Testis (tissue), 3 donors: ENCODE results near the gene CACNA1S. TPM values are rescaled to one million over a fixed set of nuclear protein-coding genes. Genes with fewer than 3 reads are reported as not detected.
A peak's percentile ranks its signal among the peaks of the same experiment; 100 is the strongest.

Experiments used
- DNase-seq: peaks from one replicate; pipeline ENCODE4 v3.0.0-alpha.2; 2019
- H3K27ac ChIP-seq, 2 donors: fragments of 200-600 bp; sonication (generic); one replicate each; pipeline ENCODE4 v1.5.1; 2019
- H3K27me3 ChIP-seq: fragments of 200-600 bp; sonication (generic); one replicate; pipeline ENCODE4 v1.5.1; 2019
- H3K36me3 ChIP-seq: fragments of 200-600 bp; sonication (generic); one replicate; pipeline ENCODE4 v1.5.1; 2017; ENCODE audit warnings: low read depth; ENCODE audit errors: missing control alignments
- H3K4me1 ChIP-seq: fragments of 200-600 bp; sonication (generic); one replicate; pipeline ENCODE4 v1.5.1; 2019
- H3K4me3 ChIP-seq, 2 donors: fragments of 200-600 bp; sonication (generic); one replicate each; pipeline ENCODE4 v1.5.1; 2017 to 2019
- H3K9me3 ChIP-seq: fragments of 200-600 bp; sonication (generic); one replicate; pipeline ENCODE4 v1.5.1; 2017
- POLR2A ChIP-seq: fragments of 450-650 bp; IDR thresholded peaks from one replicate; pipeline ENCODE4 v1.6.1; 2017; ENCODE audit warnings: antibody characterized with exemption, mild to moderate bottlenecking, moderate library complexity
- WGBS, 2 donors: methylation state at CpG; one replicate each; pipeline ENCODE4 v1.1.5; 2018; 5-methylcytosine and 5-hydroxymethylcytosine counted together
- intact Hi-C: fragments of 100-400 bp; cut with DNase I; formaldehyde crosslinking; loops from one replicate; pipeline ENCODE4 v1.15.1; 2023; ENCODE audit warnings: low total_unique reads
- polyA plus RNA-seq: library from polyadenylated mRNA; stranded (reverse); fragments of 350-450 nt; fragmentation: Illumina TruSeq; extraction: RNeasy Lipid Tissue Mini Kit (QIAGEN cat#74804); gene quantifications from one replicate; pipeline ENCODE4 v1.2.3, GENCODE V29; 2014; ENCODE audit warnings: low read depth, low replicate concordance; ENCODE audit not compliant: insufficient read depth
- total RNA-seq, 2 donors: library from RNA; depleted of rRNA; stranded (reverse); fragments of >200 nt; gene quantifications; one replicate each; pipeline ENCODE4 v1.2.3, GENCODE V29; 2016
- TF ChIP-seq, protein P1 (sequence below), 3 experiments: fragments of 450-650 bp in 2 of 3; fragments of 200-600 bp in 1 of 3; sonication (generic) in 1 of 3; IDR thresholded peaks; one replicate each; pipeline ENCODE4 v1.5.1; 2016 to 2019; ENCODE audit warnings: antibody characterized with exemption in 3 of 3, mild to moderate bottlenecking in 2 of 3, moderate library complexity in 1 of 3

Gene CACNA1S
- total and polyA plus RNA-seq, 3 donors from 2014 or later, result 0.08 to 0.87 (median 0.12) TPM

DNA sequence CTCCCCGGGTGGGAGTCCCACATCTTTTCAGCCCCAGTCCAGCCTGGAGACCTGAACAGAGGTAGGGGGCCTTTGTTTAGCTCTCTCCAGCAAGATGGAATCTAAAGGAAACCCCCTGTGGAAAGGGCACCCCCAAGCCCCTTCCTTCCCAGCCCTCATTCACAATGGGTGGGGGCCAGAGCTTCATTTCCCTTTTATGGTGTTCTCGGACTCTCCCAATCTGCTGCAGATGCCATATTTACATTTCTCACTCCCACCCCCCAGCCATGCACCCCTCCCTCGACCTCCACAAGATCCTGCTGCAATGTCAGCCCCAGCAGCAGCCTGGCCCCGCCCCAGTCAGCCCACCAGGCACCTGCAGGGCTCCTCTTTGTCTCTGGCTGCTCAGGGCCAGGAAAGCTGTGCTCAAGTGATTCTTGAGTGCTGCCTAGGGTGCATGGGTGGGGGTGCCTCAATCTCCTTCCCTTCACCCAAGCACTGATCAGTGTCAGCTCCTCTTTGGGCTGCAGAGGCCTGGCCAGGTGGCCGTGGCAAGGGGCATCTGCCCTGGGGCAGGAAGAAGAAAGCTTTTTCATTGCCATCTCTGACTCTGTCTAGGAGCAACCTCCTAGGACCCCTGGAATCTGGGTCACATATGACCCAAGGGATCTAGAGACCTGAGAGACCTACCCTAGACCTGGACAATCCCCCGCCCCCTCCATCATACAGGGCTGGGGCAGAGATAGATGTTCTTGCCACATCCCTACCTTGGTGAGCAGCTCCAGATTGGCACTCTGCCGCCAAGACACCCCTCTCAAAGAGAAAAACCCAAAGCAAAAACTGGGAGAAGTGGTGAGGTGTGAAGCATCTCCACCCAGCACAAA, 90.4 kb downstream of the CACNA1S start:
- 78 to 91% methylated on average over 7 of the region's 7 CpGs for WGBS, 2 donors
- Histone ChIP-seq H3K27me3 (no peaks in the 10 kb centered on the region), H3K36me3 (no peaks in the 10 kb centered on the region), H3K9me3 (no peaks in the 10 kb centered on the region), H3K4me3 (no peak overlapping the region), H3K4me1 (peaks cover 7% of the 10 kb centered on the region), H3K27ac (no peak overlapping the region)
- no peak for DNase-seq
- intact Hi-C loops, result no loop called here
- TF ChIP-seq, protein P1, sequence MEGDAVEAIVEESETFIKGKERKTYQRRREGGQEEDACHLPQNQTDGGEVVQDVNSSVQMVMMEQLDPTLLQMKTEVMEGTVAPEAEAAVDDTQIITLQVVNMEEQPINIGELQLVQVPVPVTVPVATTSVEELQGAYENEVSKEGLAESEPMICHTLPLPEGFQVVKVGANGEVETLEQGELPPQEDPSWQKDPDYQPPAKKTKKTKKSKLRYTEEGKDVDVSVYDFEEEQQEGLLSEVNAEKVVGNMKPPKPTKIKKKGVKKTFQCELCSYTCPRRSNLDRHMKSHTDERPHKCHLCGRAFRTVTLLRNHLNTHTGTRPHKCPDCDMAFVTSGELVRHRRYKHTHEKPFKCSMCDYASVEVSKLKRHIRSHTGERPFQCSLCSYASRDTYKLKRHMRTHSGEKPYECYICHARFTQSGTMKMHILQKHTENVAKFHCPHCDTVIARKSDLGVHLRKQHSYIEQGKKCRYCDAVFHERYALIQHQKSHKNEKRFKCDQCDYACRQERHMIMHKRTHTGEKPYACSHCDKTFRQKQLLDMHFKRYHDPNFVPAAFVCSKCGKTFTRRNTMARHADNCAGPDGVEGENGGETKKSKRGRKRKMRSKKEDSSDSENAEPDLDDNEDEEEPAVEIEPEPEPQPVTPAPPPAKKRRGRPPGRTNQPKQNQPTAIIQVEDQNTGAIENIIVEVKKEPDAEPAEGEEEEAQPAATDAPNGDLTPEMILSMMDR (IDR thresholded peaks at IDR 0.05), result no peak
- TF ChIP-seq POLR2A, result no peak

DNA sequence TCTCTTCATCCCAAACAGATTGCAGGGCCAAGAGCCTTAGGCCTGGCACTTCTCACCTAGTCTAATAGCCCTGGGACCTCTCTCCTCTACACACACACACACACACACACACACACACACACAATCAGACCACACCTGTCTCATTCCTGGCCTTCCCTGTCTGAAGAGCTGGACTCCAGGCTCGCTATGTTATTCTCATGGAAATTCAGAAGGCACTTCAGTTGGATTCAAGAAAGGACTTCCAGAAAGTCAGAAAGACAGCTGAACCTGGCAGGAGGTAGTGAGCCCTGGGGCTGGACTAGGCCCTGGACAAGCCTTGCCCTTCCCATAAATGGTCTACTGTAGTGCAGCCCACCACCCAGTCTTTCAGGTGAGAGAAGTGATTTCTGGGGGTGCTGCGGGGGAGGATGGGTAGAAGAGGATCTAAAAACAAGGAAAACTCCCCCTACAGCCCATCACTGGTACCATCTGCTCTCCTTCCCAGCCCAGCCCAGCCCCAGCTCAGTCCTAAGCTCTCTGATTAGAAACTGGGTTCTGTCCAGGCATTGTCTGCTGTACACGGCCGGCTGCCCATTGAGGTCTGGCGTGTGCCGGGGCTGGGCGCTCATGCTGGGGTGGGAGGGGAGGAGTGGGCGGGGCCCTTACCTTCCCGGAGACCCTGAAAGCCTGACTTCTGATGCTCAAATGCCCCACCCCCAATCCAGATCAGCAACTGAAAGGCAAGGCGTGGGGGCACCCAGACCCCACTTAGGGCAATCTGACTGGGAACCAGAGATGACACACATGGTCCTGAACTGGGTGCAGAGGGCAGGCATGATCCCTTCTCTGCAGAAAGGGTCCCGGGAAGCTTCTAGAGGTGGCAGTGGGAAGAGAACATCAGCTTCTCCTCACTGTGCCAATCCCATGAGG, 91.3 kb downstream of the CACNA1S start:
- Histone ChIP-seq H3K36me3 (no peaks in the 10 kb centered on the region), H3K9me3 (no peaks in the 10 kb centered on the region), H3K4me1 (peaks cover 15% of the 10 kb centered on the region), H3K27ac (no peak overlapping the region), H3K27me3 (no peaks in the 10 kb centered on the region), H3K4me3 (no peak overlapping the region)
- no peak for TF ChIP-seq POLR2A
- TF ChIP-seq, protein P1 (IDR thresholded peaks at IDR 0.05), result no peak
- WGBS, 2 donors, result 63 to 74% methylated on average over 8 to 11 of the region's 11 CpGs
- no peak for DNase-seq
- intact Hi-C loops, result no loop called here

DNA sequence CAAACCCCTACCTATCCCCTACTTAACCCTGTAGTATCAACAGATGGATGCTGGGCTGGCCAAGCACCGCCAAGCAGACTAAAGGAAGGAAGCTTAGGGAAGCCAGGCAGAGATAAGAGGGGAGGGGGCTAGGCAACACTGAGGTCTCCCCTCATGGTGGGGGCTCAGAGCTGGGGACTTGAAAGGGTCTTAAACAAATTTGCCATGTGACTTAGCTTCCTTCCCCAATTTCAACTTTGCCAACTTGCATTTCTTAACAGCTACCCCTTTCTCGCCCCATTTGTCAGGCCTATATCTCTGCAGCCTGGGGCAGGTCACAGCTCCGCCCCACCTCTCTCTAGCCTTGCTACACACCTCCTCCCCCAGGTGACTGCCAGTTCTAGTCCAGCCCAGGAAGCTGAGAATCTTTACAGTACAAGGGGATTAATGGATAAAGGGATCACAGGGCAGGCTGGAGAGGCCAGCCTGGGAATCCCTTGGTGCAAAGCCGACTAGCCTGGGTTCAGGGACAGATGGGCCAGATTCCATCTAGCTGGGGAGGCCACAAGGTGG, 92.1 kb downstream of the CACNA1S start:
- H3K27me3 ChIP-seq, result no peaks in the 10 kb centered on the region
- H3K4me3 ChIP-seq, result no peak overlapping the region
- H3K36me3 ChIP-seq, result no peaks in the 10 kb centered on the region
- TF ChIP-seq, protein P1 (IDR thresholded peaks at IDR 0.05), result no peak
- no peak for TF ChIP-seq POLR2A
- DNase-seq, result no peak
- intact Hi-C loops, result no loop called here
- WGBS, 2 donors, result 79 to 84% methylated on average over 3 to 4 of the region's 4 CpGs
- H3K9me3 ChIP-seq, result no peaks in the 10 kb centered on the region
- H3K4me1 ChIP-seq, result peaks cover 21% of the 10 kb centered on the region
- H3K27ac ChIP-seq, result no peak overlapping the region

DNA sequence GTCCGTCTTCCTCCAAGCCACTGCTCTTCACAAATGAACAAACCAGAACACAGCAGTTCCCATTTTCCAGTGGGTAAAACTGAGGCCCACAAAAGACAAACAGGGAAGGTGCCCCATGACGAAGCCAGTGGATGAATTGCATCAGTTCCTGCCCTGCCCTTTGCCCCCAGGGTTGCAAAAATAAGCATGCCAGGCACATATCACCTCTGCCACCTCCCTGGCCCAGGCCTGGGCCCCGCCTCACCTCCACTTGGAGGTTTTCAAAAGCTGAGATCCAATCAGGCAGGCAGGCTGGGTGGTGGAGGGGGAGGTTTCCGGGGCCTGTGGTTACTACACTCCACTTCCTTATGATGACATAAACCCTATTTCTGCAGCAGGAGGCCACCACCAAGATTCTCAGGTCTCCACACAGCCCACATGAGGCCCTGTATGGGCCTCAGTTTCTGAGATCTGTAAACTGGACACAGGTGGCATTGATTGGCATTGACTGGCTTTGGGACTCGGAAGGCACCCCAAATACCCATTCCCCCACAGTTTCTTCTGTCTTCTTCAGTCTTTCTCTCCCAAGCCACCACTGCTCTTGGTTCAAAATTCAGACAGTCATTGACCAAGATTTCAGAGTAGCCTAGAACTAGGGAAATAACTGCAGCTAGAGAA, 92.8 kb downstream of the CACNA1S start:
- no peak for TF ChIP-seq POLR2A
- TF ChIP-seq, protein P1 (IDR thresholded peaks at IDR 0.05), result no peak
- H3K27ac ChIP-seq, result no peak overlapping the region
- peak; percentile 45 for DNase-seq
- no peaks in the 10 kb centered on the region for H3K36me3 ChIP-seq
- no peak overlapping the region for H3K4me3 ChIP-seq
- 87 to 94% methylated on average over 5 of the region's 5 CpGs for WGBS, 2 donors
- no peaks in the 10 kb centered on the region for H3K9me3 ChIP-seq
- peaks cover 23% of the 10 kb centered on the region for H3K4me1 ChIP-seq
- no peaks in the 10 kb centered on the region for H3K27me3 ChIP-seq
- intact Hi-C loops, result no loop called here
